Activated CD4-positive, alpha-beta memory T cell treated with anti-CD3 and anti-CD28 coated beads, Interleukin-2, amount 10 ng/mL, durations not matched to agents 7 days and 5 days (primary cell): ENCODE measurements around the gene PPP1R16B. TPM values are rescaled to one million over a fixed set of nuclear protein-coding genes. Genes with fewer than 3 reads are reported as not detected.

Experiments
- CTCF ChIA-PET: fragments of 350-600 bp; sonication (Branson Sonifier 250); formaldehyde crosslinking; loops from one replicate; lab custom pipeline; 2021; ENCODE audit warnings: antibody characterized with exemption, inconsistent platforms; lab: Charles Lee
- POLR2A ChIA-PET: fragments of 350-600 bp; sonication (Branson Sonifier 250); formaldehyde crosslinking; loops from one replicate; lab custom pipeline; 2021; ENCODE audit warnings: antibody characterized with exemption; lab: Charles Lee
- DNase-seq: peaks from one replicate; pipeline ENCODE4 v3.0.0-alpha.2; 2020
- H3K27ac Mint-ChIP-seq: one replicate; pipeline ENCODE4 v1.8.0; 2021; ENCODE audit warnings: mild to moderate bottlenecking, mixed read lengths
- H3K27me3 Mint-ChIP-seq: one replicate; pipeline ENCODE4 v1.8.0; 2021; ENCODE audit warnings: mixed read lengths
- H3K36me3 Mint-ChIP-seq: one replicate; pipeline ENCODE4 v1.8.0; 2021; ENCODE audit warnings: low read depth, mixed read lengths
- H3K4me1 Mint-ChIP-seq: one replicate; pipeline ENCODE4 v1.8.0; 2021; ENCODE audit warnings: mixed read lengths
- H3K4me3 Mint-ChIP-seq: one replicate; pipeline ENCODE4 v1.8.0; 2021; ENCODE audit warnings: mild to moderate bottlenecking, mixed read lengths
- H3K9me3 Mint-ChIP-seq: one replicate; pipeline ENCODE4 v1.8.0; 2021; ENCODE audit warnings: mixed read lengths
- total RNA-seq, 2 experiments: library from RNA; stranded (reverse); gene quantifications; one replicate each; pipeline ENCODE4 v1.2.3, GENCODE V29; 2021

PPP1R16B gene
- total RNA-seq, 2 experiments from 2014 or later, result 113 to 119 TPM

- ChIA-PET POLR2A (no interaction called here), CTCF (no interaction called here)
- Mint-ChIP-seq H3K27me3 (no peaks in the 10 kb centered on the region), H3K9me3 (no peaks in the 10 kb centered on the region), H3K4me1 (peaks cover 16% of the 10 kb centered on the region), H3K4me3 (no peak overlapping the region), H3K27ac (no peak overlapping the region), H3K36me3 (peaks cover 56% of the 10 kb centered on the region)
- DNase-seq, result no peak
Measured at GRCh38 chr20:38939686-38940085, 134.2 kb downstream of the PPP1R16B start.

- H3K4me3 Mint-ChIP-seq, result no peak overlapping the region
- peaks cover 11% of the 10 kb centered on the region for H3K4me1 Mint-ChIP-seq
- H3K27ac Mint-ChIP-seq, result no peak overlapping the region
- ChIA-PET POLR2A (interaction anchor here (1.0 to 1.2 kb wide), 2 partner anchors 10 to 14 kb away, joined by 3 to 6 read pairs; no protein-coding TSS in a partner anchor), CTCF (interaction anchor here (1.5 to 1.6 kb wide), 3 partner anchors 11 to 109 kb away, joined by 5 to 6 read pairs (median 5); no protein-coding TSS in a partner anchor)
- H3K36me3 Mint-ChIP-seq, result peaks cover 61% of the 10 kb centered on the region
- H3K27me3 Mint-ChIP-seq, result no peaks in the 10 kb centered on the region
- no peaks in the 10 kb centered on the region for H3K9me3 Mint-ChIP-seq
- no peak for DNase-seq
Measured at GRCh38 chr20:38940644-38941043, 135.1 kb downstream of the PPP1R16B start.

- H3K27ac Mint-ChIP-seq, result no peak overlapping the region
- H3K9me3 Mint-ChIP-seq, result no peaks in the 10 kb centered on the region
- ChIA-PET CTCF (interaction anchor here (0.7 to 1.6 kb wide), 6 partner anchors 12 to 108 kb away, joined by 3 to 6 read pairs (median 4); partner anchors contain the start of gene DHX35), POLR2A (interaction anchor here (1.1 to 1.2 kb wide), 2 partner anchors 10 to 15 kb away, joined by 3 read pairs; no protein-coding TSS in a partner anchor)
- H3K4me3 Mint-ChIP-seq, result no peak overlapping the region
- no peaks in the 10 kb centered on the region for H3K27me3 Mint-ChIP-seq
- H3K36me3 Mint-ChIP-seq, result peaks cover 63% of the 10 kb centered on the region
- H3K4me1 Mint-ChIP-seq, result peaks cover 9% of the 10 kb centered on the region
- DNase-seq, result no peak
Measured at GRCh38 chr20:38941726-38942389, 136.4 kb downstream of the PPP1R16B start.

GRCh38 chr20:38945012-38945411 lies 139.5 kb downstream of the PPP1R16B start:
- ChIA-PET CTCF (no interaction called here), POLR2A (interaction anchor here (1.6 kb wide), 1 partner anchor 16 kb away, joined by 5 read pairs; no protein-coding TSS in a partner anchor)
- Mint-ChIP-seq H3K4me1 (no peaks in the 10 kb centered on the region), H3K27me3 (no peaks in the 10 kb centered on the region), H3K4me3 (no peak overlapping the region), H3K9me3 (no peaks in the 10 kb centered on the region), H3K27ac (no peak overlapping the region), H3K36me3 (peaks cover 76% of the 10 kb centered on the region)
- no peak for DNase-seq

GRCh38 chr20:38946836-38947235 lies 141.3 kb downstream of the PPP1R16B start:
- CTCF ChIA-PET, result no interaction called here
- POLR2A ChIA-PET, result no interaction called here
- H3K36me3 Mint-ChIP-seq, result peaks cover 81% of the 10 kb centered on the region
- no peaks in the 10 kb centered on the region for H3K27me3 Mint-ChIP-seq
- no peak overlapping the region for H3K4me3 Mint-ChIP-seq
- no peak for DNase-seq
- no peak overlapping the region for H3K27ac Mint-ChIP-seq
- no peaks in the 10 kb centered on the region for H3K4me1 Mint-ChIP-seq
- no peaks in the 10 kb centered on the region for H3K9me3 Mint-ChIP-seq

GRCh38 chr20:38947931-38948362 lies 142.4 kb downstream of the PPP1R16B start:
- no peak overlapping the region for H3K4me3 Mint-ChIP-seq
- ChIA-PET CTCF (no interaction called here), POLR2A (no interaction called here)

GRCh38 chr20:38950254-38950653 lies 144.8 kb downstream of the PPP1R16B start:
- H3K9me3 Mint-ChIP-seq, result no peaks in the 10 kb centered on the region
- CTCF ChIA-PET, result interaction anchor here (0.7 kb wide), 1 partner anchor 20 kb away, joined by 3 read pairs; no protein-coding TSS in a partner anchor
- H3K4me3 Mint-ChIP-seq, result no peak overlapping the region
- POLR2A ChIA-PET, result interaction anchor here (3.5 kb wide), 1 partner anchor 12 kb away, joined by 21 read pairs; the partner anchor contains the start of gene DHX35
- no peak for DNase-seq
- peaks cover 71% of the 10 kb centered on the region for H3K36me3 Mint-ChIP-seq
- no peaks in the 10 kb centered on the region for H3K27me3 Mint-ChIP-seq
- no peaks in the 10 kb centered on the region for H3K4me1 Mint-ChIP-seq
- no peak overlapping the region for H3K27ac Mint-ChIP-seq

More at GRCh38 chr20:38947931-38948362, 142.4 kb downstream of the PPP1R16B start:
- no peak for DNase-seq
- Mint-ChIP-seq H3K27ac (no peak overlapping the region), H3K27me3 (no peaks in the 10 kb centered on the region), H3K4me1 (no peaks in the 10 kb centered on the region), H3K36me3 (peaks cover 79% of the 10 kb centered on the region), H3K9me3 (no peaks in the 10 kb centered on the region)

- DNase-seq, result no peak
- H3K27ac Mint-ChIP-seq, result no peak overlapping the region
- H3K4me1 Mint-ChIP-seq, result no peaks in the 10 kb centered on the region
- H3K27me3 Mint-ChIP-seq, result no peaks in the 10 kb centered on the region
- ChIA-PET CTCF (interaction anchor here (0.8 kb wide), 1 partner anchor 11 kb away, joined by 3 read pairs; the partner anchor contains the start of gene DHX35), POLR2A (interaction anchor here (3.5 kb wide), 1 partner anchor 10 kb away, joined by 21 read pairs; the partner anchor contains the start of gene DHX35)
- H3K4me3 Mint-ChIP-seq, result no peak overlapping the region
- H3K36me3 Mint-ChIP-seq, result peaks cover 64% of the 10 kb centered on the region
- no peaks in the 10 kb centered on the region for H3K9me3 Mint-ChIP-seq
Measured at GRCh38 chr20:38951611-38952010, 146.1 kb downstream of the PPP1R16B start.

GRCh38 chr20:38952153-38952552 lies 146.7 kb downstream of the PPP1R16B start:
- H3K36me3 Mint-ChIP-seq, result peaks cover 59% of the 10 kb centered on the region
- no peaks in the 10 kb centered on the region for H3K27me3 Mint-ChIP-seq
- H3K9me3 Mint-ChIP-seq, result no peaks in the 10 kb centered on the region
- no peak overlapping the region for H3K27ac Mint-ChIP-seq
- CTCF ChIA-PET, result interaction anchor here (0.8 kb wide), 1 partner anchor 10 kb away, joined by 3 read pairs; the partner anchor contains the start of gene DHX35
- POLR2A ChIA-PET, result interaction anchor here (3.5 kb wide), 1 partner anchor 10 kb away, joined by 21 read pairs; the partner anchor contains the start of gene DHX35
- no peak for DNase-seq
- H3K4me3 Mint-ChIP-seq, result no peak overlapping the region
- no peaks in the 10 kb centered on the region for H3K4me1 Mint-ChIP-seq

- POLR2A ChIA-PET, result interaction anchor here (1.6 kb wide), 1 partner anchor 9 kb away, joined by 6 read pairs; the partner anchor contains the start of gene DHX35
- no peaks in the 10 kb centered on the region for H3K27me3 Mint-ChIP-seq
- H3K9me3 Mint-ChIP-seq, result no peaks in the 10 kb centered on the region
- DNase-seq, result no peak
- CTCF ChIA-PET, result interaction anchor here (1.1 to 2.1 kb wide), 2 partner anchors 12 to 28 kb away, joined by 3 to 5 read pairs; partner anchors contain the start of gene FAM83D
- no peak overlapping the region for H3K4me3 Mint-ChIP-seq
- H3K4me1 Mint-ChIP-seq, result no peaks in the 10 kb centered on the region
- H3K36me3 Mint-ChIP-seq, result peaks cover 44% of the 10 kb centered on the region
- H3K27ac Mint-ChIP-seq, result no peak overlapping the region
Measured at GRCh38 chr20:38953630-38954340, 148.3 kb downstream of the PPP1R16B start.

GRCh38 chr20:38957235-38957876 lies 151.9 kb downstream of the PPP1R16B start:
- Mint-ChIP-seq H3K36me3 (peaks cover 12% of the 10 kb centered on the region), H3K4me1 (peaks cover 13% of the 10 kb centered on the region), H3K27me3 (no peaks in the 10 kb centered on the region), H3K4me3 (no peak overlapping the region), H3K9me3 (no peaks in the 10 kb centered on the region), H3K27ac (no peak overlapping the region)
- DNase-seq, result no peak
- POLR2A ChIA-PET, result no interaction called here
- CTCF ChIA-PET, result no interaction called here

- no peaks in the 10 kb centered on the region for H3K27me3 Mint-ChIP-seq
- no peaks in the 10 kb centered on the region for H3K9me3 Mint-ChIP-seq
- H3K36me3 Mint-ChIP-seq, result peaks cover 8% of the 10 kb centered on the region
- H3K27ac Mint-ChIP-seq, result no peak overlapping the region
- ChIA-PET POLR2A (no interaction called here), CTCF (no interaction called here)
- peaks cover 18% of the 10 kb centered on the region for H3K4me1 Mint-ChIP-seq
- DNase-seq, result no peak
- no peak overlapping the region for H3K4me3 Mint-ChIP-seq
Measured at GRCh38 chr20:38957915-38958485, 152.5 kb downstream of the PPP1R16B start.
